Stimulated activated CD8-positive, alpha-beta memory T cell treated with anti-CD3 and anti-CD28 coated beads, Interleukin-4, amount 100 ng/mL, for 24 hours (primary cell): Measurements from ENCODE around the gene TTLL13.
"Not testable (repeated sequence)": the region's sequence is repeated elsewhere in the genome, so short reads cannot be mapped to it uniquely, and the experiment has no call there.

ENCODE experiments used
- DNase-seq: peaks from one replicate; pipeline ENCODE4 v3.0.0-alpha.2; 2020; ENCODE audit warnings: low read depth

The TTLL13 gene

DNA sequence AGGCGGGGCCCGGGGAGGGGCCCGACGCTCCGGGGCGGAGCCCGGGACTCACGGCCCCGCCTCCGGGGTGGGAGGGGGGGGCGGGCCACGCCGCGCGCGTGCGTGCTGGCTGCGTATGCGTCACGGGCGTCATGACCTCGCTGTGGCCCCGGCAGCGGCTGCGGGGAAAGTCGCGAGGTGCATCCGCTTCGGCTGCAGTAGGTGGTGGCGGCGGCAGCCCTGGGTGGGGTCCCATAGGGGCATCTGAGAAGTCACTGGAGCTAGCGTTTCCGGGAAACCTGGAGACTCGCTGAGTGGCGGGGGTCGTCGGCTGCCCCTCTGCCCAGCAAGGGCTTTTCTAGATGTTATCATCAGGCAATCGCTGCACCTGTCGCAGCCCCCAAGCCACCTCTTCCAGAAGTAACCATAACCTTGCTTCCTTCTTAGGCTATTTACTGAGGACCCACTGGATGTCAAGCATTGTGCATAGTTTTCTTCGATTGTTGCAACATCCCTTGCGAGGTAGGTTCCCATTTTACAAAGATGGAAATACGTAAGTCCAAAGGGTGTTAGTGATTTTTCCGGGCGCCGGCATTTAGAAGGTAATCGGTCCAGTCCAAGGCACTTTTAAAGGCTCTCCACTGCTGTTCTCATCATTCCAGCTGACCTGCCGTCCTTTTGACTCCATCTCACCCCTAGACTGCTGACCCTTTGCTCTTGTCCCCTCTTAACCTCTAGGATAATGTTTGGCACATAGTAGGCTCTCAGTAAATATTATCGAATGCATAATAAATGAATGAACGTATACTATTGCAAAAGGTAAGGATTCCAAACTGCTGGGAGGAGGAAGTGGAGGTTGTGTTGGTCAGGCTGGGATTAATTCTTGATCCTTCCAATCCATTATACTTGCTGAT is 15.0 kb upstream of the TTLL13 start, which contains the start of gene GDPGP1:
Gene GDPGP1, plus strand, starts transcription at position 114 of the 893 bp plus-strand sequence. CDS start 6,700 bp downstream, outside the sequence.
- no peak for DNase-seq

DNA sequence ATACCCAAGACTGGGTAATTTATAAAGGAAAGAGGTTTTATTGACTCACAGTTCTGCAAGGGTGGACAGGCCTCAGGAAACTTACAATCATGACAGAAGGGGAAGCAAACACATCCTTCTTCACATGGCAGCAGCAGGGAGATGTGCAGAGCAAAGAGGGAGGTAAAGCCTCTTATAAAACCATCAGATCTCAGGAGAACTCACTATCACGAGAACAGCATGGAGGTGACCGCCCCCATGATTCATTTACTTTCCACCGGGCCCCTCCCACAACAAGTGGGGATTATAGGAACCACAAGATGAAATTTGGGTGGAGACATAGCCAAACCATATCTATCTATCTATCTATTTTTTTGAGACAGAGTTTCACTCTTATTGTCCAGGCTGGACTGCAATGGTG is 10.0 kb upstream of the TTLL13 start:
- no peak for DNase-seq

- no peak for DNase-seq
Measured at GRCh38 chr15:90240856-90241255, 8.5 kb upstream of the TTLL13 start.

GRCh38 chr15:90241343-90242192 is 7.8 kb upstream of the TTLL13 start:
- DNase-seq, result no peak

- DNase-seq, result no peak
Measured at GRCh38 chr15:90243943-90244639, 5.3 kb upstream of the TTLL13 start.

- no peak for DNase-seq
Measured at GRCh38 chr15:90248789-90249202, 560 bp upstream of the TTLL13 start.

DNA sequence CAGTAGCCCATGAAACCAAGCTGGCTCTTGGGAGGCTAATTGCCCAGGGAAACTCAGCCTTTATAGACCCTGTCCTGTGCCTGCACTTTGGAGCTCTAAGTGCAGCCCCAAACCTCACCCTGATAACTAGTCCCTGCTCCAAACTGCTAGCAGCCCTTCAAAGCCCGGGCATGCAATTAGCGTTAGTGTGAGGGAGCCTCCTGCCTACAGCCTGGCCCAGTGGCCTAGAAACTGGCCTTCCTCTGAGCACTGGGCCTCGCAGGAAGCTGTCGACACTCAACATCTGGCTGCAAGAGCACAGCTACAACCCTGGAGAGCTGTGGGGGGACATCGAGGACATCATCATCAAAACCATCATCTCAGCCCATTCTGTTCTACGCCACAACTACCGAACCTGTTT is 8.4 kb downstream of the TTLL13 start:
- DNase-seq, result no peak

- DNase-seq, result no peak
Measured at GRCh38 chr15:90259524-90259923, 10.2 kb downstream of the TTLL13 start.

DNA sequence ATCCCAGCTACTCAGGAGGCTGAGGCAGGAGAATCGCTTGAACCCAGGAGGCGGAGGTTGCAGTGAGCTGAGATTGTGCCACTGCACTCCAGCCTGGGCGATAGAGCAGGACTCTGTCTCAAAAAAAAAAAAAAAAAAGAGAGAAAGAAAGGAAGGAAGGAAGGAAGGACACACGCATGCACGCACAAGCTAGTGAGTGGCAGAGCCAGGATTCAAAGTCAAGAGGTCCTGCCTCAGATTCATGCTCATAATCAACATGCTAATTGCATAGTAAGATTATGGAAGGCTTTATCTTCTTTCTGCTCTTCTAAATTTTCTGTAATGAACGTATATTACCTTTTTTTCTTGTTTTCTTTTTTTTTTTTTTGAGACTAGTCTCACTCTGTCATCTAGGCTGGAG is 11.4 kb downstream of the TTLL13 start:
- not testable (repeated sequence) for DNase-seq

DNA sequence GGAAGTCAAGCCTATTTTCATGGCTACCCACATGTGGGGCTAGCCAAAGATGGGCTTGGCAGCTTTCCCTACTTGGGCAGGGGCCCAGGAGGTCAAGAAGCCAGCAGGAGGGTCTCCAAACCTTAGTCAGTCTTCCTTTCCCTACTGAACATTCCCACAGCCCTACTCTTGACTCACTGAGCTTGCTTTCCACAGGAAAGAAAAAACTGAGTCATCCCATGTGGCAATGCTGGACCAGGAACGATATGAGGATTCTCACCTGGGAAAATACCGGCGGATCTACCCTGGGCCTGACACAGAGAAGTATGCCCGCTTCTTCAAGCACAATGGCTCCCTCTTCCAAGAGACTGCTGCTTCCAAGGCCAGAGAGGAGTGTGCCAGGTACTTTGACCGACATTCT is 12.5 kb downstream of the TTLL13 start:
- no peak for DNase-seq

DNA sequence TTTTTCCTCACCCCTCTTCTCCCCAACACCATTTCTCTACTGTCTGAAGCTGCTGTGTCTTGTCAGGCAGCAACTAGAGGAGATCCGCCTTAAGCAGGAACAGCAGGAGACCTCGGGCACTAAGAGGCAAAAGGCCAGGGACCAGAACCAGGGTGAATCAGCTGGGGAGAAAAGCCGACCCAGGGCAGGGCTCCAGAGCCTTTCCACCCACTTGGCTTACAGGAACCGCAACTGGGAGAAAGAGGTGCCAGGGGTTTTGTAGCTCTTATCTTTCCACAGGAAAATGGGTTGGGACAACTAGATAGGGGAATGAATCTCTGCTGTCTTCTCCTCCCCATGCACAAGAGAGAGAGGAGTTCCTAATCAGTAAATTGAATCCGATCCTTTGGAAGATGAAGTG is 13.1 kb downstream of the TTLL13 start:
- no peak for DNase-seq

DNA sequence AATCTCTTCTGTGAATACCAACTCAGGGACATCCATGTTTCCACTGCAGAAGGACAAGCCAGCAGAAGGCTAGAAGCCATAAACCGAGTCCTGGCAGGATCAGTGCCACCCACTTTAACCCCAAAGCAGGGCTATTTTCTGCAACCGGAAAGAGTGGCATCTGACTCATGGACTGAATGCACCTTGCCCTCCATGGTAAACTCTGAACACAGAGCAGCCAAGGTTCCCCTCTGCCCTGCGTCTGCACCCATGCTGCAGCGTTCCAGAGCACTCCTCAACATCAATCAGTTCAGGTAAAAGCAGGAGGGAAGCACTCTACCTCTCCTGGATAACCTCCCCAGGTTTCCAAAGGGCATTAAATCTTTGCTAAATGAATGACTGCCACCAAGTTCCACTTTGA is 15.3 kb downstream of the TTLL13 start:
- DNase-seq, result no peak

DNA sequence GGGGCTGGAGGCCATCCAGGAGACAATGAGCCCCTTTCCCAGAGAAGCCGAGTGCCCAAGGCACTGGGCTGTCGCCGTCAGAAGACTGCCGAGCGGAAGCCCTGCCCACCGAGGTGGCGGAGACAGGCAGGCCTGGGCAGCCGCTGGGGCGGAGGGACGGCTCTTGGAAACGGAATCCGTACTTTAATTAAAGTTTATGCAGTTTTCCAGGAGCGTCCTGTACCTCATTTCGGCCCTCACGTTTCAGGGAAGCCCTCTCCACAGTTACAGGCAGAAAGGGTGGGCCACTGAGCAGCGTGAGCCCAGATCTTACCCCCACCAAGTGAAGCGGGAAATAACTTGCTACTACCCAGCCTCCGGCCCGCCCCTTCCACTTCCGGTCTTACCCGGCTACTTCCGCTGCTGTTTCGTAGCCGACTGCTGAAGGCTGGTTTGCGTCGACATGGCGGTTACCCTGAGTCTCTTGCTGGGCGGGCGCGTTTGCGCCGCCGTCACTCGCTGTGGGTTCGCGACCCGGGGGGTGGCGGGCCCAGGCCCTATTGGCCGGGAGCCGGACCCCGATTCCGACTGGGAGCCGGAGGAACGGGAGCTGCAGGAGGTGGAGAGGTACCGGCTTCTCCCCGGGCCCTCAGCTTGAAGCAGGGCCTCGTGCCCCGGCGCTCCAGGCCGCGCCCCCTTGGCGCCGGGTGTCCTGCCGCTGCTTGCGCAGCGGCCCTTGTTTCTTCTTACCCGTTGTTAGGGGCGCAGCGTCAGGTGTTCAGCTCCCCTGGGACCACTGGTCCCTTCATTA is 16.1 kb downstream of the TTLL13 start, which contains the start of gene NGRN:
Gene NGRN, plus strand, starts transcription at position 402 of the 790 bp plus-strand sequence. Its CDS starts 41 bp downstream, at position 443.
- DNase-seq, result peak; percentile 87

- peak; percentile 31 for DNase-seq
Measured at GRCh38 chr15:90266061-90266431, 16.7 kb downstream of the TTLL13 start.

- DNase-seq, result no peak
Measured at GRCh38 chr15:90266485-90266884, 17.1 kb downstream of the TTLL13 start.

GRCh38 chr15:90268415-90268814 is 19.1 kb downstream of the TTLL13 start:
- no peak for DNase-seq

DNA sequence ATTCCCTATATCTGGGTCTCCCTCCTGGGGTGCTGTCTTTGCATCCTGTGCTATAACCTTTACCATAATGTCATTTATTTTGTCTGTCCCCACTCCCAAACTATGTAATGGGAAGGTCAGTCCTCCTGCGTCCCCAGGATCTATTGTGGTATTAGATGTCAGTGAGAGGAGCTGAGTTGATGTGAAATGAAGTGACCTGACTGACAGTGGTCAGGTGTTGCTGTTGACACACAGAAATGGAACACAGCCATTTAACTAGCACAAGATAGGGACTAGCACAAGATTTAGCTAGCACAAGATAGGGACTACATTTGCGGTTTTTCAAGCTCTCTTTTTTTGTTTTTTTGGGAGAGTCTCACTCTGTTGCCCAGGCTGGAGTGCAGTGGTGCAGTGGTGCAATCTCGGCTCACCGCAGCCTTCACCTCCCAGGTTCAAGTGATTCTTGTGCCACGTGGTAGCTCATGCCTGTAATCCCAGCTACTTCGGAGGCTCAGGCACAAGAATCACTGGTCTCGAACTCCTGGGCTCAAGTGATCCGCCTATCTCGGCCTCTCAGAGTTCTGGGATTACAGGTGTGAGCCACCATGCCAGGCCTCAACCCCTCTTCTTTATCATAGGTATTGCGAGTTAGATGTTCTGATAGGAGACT is 21.3 kb downstream of the TTLL13 start:
- no peak for DNase-seq

GRCh38 chr15:90271459-90272166 is 22.3 kb downstream of the TTLL13 start:
- no peak for DNase-seq

DNA sequence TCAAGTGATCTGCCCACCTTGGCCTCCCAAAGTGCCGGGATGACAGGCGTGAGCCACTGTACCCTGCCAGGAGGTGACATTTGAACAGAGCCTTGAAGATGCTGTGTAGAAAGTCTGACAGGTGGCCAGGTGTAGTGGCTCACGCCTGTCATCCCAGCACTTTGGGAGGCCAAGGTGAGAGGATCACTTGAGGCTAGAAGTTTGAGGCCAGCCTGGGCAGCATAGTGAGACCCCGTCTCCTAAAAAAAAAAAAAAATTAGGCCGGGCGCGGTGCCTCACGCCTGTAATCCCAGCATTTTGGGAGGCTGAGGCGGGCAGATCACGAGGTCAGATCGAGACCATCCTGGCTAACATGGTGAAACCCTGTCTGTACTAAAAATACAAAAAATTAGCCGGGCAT is 29.1 kb downstream of the TTLL13 start:
- not testable (repeated sequence) for DNase-seq

DNA sequence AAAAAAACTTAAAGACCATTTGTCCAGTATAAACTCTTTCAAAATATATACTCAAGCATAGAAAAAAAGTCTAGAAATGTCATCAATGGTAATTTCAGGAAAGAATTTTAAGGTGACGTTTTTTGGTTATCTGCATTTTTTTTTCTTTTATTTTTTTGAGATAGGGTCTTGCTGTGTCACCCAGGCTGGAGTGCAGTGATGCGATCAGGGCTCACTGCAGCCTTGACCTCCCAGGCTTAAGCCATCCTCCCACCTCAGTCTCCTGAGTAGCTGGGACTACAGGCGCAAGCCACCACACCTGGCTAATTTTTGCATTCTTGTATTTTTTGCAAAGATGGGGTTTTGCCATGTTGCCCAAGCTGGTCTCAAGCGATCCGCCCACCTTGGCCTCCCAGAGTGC is 31.4 kb downstream of the TTLL13 start:
- not testable (repeated sequence) for DNase-seq
